HepG2 (cell line): Measurements from ENCODE around the gene SYDE2. TPM values are rescaled to one million over a fixed set of nuclear protein-coding genes. Genes with fewer than 3 reads are reported as not detected.

Experiments used
- FOSL1 ChIP-seq: sonication (generic); formaldehyde crosslinking; IDR thresholded peaks from 2 replicates; pipeline ENCODE4 v1.9.0; 2021; ENCODE audit warnings: missing genetic modification reagents, borderline replicate concordance
- FUBP1 ChIP-seq: sonication (generic); formaldehyde crosslinking; IDR thresholded peaks from 2 replicates; pipeline ENCODE4 v1.5.1; 2020; ENCODE audit warnings: missing genetic modification reagents, mild to moderate bottlenecking, borderline replicate concordance
- MYC ChIP-seq: sonication (generic); formaldehyde crosslinking; IDR thresholded peaks from 2 replicates; pipeline ENCODE4 v1.9.0; 2021; ENCODE audit warnings: missing genetic modification reagents, borderline replicate concordance
- NCOA5 ChIP-seq: sonication (generic); formaldehyde crosslinking; IDR thresholded peaks from 2 replicates; pipeline ENCODE4 v1.4.0; 2020; ENCODE audit warnings: missing genetic modification reagents
- RFX5 ChIP-seq: IDR thresholded peaks from 2 replicates; pipeline ENCODE4 v1.6.1; 2011; ENCODE audit warnings: low read depth, low read length, improper control_type of control experiment
- RNF2 ChIP-seq: fragments of 450-650 bp; conservative IDR thresholded peaks from 2 replicates; pipeline ENCODE4 v1.6.1; 2016; ENCODE audit warnings: low read depth
- RXRA ChIP-seq: sonication (generic); formaldehyde crosslinking; IDR thresholded peaks from 2 replicates; pipeline ENCODE4 v1.5.1; 2020; ENCODE audit warnings: missing genetic modification reagents
- TGIF2 ChIP-seq: IDR thresholded peaks from 2 replicates; pipeline ENCODE4 v1.6.1; 2016; ENCODE audit warnings: control low read depth, missing compliant biosample characterization
- ZBTB1 ChIP-seq: sonication (generic); formaldehyde crosslinking; IDR thresholded peaks from 2 replicates; pipeline ENCODE4 v1.4.0; 2020; ENCODE audit warnings: missing genetic modification reagents, borderline replicate concordance
- ZNF335 ChIP-seq: sonication (generic); formaldehyde crosslinking; IDR thresholded peaks from 2 replicates; pipeline ENCODE4 v1.4.0; 2020; ENCODE audit warnings: missing genetic modification reagents
- ZNF780A ChIP-seq: sonication (generic); formaldehyde crosslinking; IDR thresholded peaks from 2 replicates; pipeline ENCODE4 v1.8.0; 2022; ENCODE audit warnings: mild to moderate bottlenecking, missing genetic modification reagents, moderate library complexity
- polyA plus RNA-seq, 8 experiments: library from polyadenylated mRNA; depleted of rRNA in 3 of 8; stranded (reverse) in 7 of 8; unstranded in 1 of 8; fragments of >200 nt; fragmentation: Illumina TruSeq in 4 of 8; extraction: Trizol in 4 of 8; gene quantifications; 2 replicates each; pipeline versions ENCODE4 v1.2.1 to v1.2.3, GENCODE V29; 2011 to 2016; ENCODE audit warnings: low read depth in 4 of 8, missing spikeins in 1 of 8, mixed read lengths in 1 of 8; ENCODE audit not compliant: insufficient read depth in 1 of 8
- total RNA-seq, 5 experiments: library from RNA; depleted of rRNA; stranded (reverse); fragments of >200 nt; fragmentation: Illumina TruSeq; extraction: Trizol; gene quantifications; 2 replicates each; pipeline ENCODE4 v1.2.3, GENCODE V29; 2016; ENCODE audit warnings: low read depth in 1 of 5
- TF ChIP-seq, protein P1 (sequence below): sonication (generic); formaldehyde crosslinking; IDR thresholded peaks from 2 replicates; pipeline ENCODE4 v1.5.1; 2020; ENCODE audit warnings: mild to moderate bottlenecking, missing genetic modification reagents, borderline replicate concordance
- TF ChIP-seq, protein P2 (sequence below): sonication (generic); formaldehyde crosslinking; IDR thresholded peaks from 2 replicates; pipeline ENCODE4; 2020; ENCODE audit warnings: missing genetic modification reagents, mild to moderate bottlenecking, borderline replicate concordance
- TF ChIP-seq, protein P3 (sequence below): sonication (generic); formaldehyde crosslinking; IDR thresholded peaks from 2 replicates; pipeline ENCODE4 v1.4.0; 2020; ENCODE audit warnings: missing genetic modification reagents

The SYDE2 gene
- total and polyA plus RNA-seq, 2 of the 13 experiments (the other 11 are each of a cell fraction or from before 2014, with no cell fraction given) = 1.8 to 5.3 TPM

DNA sequence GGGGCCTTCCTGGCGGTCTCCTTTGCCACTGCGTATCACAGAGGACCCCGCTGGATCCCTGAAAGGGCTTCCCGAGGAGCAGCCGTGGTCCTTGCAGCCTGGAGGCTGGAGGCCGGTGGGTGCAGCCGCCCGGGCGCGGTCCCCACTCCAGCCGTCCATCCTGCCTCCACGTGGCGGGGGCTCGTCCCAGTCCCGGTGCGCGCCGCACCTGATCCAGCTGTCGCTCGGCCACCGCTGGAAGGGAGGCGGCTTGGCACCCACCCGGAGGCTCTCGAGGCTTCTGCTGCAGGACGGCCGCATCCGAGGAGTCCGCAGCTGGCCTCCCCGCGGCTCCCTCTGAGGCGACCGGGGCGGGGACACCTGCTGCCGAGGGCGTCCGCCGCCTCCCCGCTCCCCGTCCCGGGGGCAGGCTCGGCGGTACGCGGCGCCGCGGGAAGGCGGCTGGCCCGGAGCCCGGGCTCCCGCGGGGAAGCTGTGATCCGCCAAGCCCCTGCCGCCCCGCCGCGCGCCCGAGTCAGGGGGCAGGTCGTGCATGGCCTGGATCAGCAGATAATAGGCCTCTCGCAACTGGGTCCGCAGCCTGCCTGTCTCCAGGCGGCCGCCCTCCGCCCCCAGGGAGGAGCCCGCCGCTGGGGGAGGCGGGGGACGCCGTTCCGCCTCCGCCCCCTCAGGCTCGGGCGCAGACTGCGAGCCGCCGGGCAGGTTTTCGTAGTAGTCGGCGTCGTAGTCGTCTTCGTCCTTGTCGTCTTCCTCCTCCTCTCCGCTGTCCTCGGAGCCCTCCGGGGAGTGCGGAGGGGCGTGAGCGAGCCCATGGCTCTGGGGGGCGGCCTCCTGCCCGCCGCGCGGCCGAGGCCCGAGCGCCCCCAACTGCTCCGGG lies at the start of gene SYDE2 (continued):
- TF ChIP-seq, protein P1, sequence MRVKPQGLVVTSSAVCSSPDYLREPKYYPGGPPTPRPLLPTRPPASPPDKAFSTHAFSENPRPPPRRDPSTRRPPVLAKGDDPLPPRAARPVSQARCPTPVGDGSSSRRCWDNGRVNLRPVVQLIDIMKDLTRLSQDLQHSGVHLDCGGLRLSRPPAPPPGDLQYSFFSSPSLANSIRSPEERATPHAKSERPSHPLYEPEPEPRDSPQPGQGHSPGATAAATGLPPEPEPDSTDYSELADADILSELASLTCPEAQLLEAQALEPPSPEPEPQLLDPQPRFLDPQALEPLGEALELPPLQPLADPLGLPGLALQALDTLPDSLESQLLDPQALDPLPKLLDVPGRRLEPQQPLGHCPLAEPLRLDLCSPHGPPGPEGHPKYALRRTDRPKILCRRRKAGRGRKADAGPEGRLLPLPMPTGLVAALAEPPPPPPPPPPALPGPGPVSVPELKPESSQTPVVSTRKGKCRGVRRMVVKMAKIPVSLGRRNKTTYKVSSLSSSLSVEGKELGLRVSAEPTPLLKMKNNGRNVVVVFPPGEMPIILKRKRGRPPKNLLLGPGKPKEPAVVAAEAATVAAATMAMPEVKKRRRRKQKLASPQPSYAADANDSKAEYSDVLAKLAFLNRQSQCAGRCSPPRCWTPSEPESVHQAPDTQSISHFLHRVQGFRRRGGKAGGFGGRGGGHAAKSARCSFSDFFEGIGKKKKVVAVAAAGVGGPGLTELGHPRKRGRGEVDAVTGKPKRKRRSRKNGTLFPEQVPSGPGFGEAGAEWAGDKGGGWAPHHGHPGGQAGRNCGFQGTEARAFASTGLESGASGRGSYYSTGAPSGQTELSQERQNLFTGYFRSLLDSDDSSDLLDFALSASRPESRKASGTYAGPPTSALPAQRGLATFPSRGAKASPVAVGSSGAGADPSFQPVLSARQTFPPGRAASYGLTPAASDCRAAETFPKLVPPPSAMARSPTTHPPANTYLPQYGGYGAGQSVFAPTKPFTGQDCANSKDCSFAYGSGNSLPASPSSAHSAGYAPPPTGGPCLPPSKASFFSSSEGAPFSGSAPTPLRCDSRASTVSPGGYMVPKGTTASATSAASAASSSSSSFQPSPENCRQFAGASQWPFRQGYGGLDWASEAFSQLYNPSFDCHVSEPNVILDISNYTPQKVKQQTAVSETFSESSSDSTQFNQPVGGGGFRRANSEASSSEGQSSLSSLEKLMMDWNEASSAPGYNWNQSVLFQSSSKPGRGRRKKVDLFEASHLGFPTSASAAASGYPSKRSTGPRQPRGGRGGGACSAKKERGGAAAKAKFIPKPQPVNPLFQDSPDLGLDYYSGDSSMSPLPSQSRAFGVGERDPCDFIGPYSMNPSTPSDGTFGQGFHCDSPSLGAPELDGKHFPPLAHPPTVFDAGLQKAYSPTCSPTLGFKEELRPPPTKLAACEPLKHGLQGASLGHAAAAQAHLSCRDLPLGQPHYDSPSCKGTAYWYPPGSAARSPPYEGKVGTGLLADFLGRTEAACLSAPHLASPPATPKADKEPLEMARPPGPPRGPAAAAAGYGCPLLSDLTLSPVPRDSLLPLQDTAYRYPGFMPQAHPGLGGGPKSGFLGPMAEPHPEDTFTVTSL (CRISPR knock-in tag) = no peak
- TF ChIP-seq ZNF335 (CRISPR knock-in tag) = 0 out of 2 replicates have a peak, but pooled peaks have one; percentile 49
- TF ChIP-seq ZNF780A (CRISPR knock-in tag) = peak; percentile 70; the same call in 1 of the 2 replicates
- TF ChIP-seq RFX5 = no peak
- no peak for TF ChIP-seq NCOA5
- TF ChIP-seq FUBP1 (CRISPR knock-in tag) = no peak
- peak; percentile 48; the same call in 1 of the 2 replicates for TF ChIP-seq RXRA (CRISPR knock-in tag)
- TF ChIP-seq, protein P2, sequence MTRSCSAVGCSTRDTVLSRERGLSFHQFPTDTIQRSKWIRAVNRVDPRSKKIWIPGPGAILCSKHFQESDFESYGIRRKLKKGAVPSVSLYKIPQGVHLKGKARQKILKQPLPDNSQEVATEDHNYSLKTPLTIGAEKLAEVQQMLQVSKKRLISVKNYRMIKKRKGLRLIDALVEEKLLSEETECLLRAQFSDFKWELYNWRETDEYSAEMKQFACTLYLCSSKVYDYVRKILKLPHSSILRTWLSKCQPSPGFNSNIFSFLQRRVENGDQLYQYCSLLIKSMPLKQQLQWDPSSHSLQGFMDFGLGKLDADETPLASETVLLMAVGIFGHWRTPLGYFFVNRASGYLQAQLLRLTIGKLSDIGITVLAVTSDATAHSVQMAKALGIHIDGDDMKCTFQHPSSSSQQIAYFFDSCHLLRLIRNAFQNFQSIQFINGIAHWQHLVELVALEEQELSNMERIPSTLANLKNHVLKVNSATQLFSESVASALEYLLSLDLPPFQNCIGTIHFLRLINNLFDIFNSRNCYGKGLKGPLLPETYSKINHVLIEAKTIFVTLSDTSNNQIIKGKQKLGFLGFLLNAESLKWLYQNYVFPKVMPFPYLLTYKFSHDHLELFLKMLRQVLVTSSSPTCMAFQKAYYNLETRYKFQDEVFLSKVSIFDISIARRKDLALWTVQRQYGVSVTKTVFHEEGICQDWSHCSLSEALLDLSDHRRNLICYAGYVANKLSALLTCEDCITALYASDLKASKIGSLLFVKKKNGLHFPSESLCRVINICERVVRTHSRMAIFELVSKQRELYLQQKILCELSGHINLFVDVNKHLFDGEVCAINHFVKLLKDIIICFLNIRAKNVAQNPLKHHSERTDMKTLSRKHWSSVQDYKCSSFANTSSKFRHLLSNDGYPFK (CRISPR knock-in tag) = no peak
- TF ChIP-seq TGIF2 = 0 out of 2 replicates have a peak, but pooled peaks have one; percentile 16
- no peak for TF ChIP-seq RNF2
- TF ChIP-seq ZBTB1 (CRISPR knock-in tag) = no peak
- peak; percentile 83; the same call in 1 of the 2 replicates for TF ChIP-seq MYC (CRISPR knock-in tag)
- TF ChIP-seq, protein P3, sequence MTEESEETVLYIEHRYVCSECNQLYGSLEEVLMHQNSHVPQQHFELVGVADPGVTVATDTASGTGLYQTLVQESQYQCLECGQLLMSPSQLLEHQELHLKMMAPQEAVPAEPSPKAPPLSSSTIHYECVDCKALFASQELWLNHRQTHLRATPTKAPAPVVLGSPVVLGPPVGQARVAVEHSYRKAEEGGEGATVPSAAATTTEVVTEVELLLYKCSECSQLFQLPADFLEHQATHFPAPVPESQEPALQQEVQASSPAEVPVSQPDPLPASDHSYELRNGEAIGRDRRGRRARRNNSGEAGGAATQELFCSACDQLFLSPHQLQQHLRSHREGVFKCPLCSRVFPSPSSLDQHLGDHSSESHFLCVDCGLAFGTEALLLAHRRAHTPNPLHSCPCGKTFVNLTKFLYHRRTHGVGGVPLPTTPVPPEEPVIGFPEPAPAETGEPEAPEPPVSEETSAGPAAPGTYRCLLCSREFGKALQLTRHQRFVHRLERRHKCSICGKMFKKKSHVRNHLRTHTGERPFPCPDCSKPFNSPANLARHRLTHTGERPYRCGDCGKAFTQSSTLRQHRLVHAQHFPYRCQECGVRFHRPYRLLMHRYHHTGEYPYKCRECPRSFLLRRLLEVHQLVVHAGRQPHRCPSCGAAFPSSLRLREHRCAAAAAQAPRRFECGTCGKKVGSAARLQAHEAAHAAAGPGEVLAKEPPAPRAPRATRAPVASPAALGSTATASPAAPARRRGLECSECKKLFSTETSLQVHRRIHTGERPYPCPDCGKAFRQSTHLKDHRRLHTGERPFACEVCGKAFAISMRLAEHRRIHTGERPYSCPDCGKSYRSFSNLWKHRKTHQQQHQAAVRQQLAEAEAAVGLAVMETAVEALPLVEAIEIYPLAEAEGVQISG (CRISPR knock-in tag) = peak; percentile 35; the same call in 1 of the 2 replicates
- no peak for TF ChIP-seq FOSL1 (CRISPR knock-in tag)
